GM21528 (cell line): ENCODE measurements around the gene BICRA.
"Not testable (repeated sequence)": the region's sequence is repeated elsewhere in the genome, so short reads cannot be mapped to it uniquely, and the experiment has no call there.

Experiments
- ATAC-seq: cut with Tn5 transposase; IDR thresholded peaks from one replicate; pipeline ENCODE4 v1.9.1; 2021; ENCODE audit warnings: mild to moderate bottlenecking, moderate library complexity; ENCODE audit not compliant: unreplicated experiment, low FRiP score

The BICRA gene

DNA sequence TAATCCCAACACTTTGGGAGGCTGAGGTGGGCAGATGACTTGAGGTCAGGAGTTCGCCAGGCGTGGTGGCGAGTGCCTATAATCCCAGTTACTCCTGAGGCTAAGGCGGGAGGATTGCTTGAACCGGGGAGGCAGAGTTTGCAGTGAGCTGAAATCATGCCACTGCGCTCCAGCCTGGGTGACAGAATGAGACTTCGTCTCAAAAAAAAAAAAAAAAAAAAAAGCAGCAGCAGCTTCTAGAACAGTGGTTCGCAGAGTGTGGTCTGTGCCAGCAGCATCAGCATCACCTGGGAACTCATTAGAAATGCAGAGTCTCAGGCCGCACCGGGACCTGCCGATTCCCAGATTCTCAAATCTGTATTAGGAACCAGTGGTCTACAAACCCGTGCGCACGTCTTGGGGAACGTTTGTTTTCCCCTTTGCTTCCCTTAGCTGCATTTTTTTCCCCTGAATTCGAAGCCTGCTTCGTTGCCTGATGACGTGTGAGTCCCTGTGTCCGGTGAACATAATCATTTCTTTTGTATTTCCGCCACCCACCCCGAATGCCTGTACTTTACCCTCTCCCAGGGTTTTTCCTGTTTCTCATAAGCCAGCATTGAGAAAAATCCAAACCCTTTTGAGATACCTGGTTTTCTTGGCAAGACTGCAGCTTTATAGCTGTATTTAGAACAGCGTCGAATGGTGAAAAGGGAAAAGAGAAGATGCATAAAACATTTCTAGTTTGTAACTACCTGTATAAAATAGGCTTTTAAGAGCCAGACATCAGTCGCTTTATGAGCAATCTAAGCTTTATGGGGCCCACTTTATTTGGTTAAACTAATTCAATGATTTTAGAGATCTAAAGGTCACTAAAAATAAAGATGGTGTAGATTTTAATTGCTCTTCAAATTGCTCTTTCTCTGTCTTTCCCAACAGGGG is 49.8 kb downstream of the BICRA start:
- ATAC-seq: no peak

DNA sequence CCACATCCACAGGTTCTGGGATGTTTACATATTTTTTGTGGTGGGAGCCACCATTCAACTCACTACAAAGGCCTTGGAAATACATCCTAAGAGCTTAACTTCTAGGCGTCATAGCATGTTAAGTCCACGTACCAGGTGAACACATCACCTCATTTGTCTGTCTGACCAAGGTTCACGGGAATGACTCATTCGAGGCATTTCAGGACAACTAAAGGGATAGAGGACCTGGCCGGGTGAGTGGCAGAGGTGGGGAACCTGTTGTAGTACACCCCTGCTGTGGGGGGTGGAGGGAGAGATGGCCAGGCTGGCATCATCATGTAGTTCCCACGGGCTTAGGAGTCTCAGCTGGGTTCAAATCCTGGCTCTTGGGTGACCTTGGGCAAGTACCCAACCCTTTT is 51.5 kb downstream of the BICRA start:
- ATAC-seq: no peak

DNA sequence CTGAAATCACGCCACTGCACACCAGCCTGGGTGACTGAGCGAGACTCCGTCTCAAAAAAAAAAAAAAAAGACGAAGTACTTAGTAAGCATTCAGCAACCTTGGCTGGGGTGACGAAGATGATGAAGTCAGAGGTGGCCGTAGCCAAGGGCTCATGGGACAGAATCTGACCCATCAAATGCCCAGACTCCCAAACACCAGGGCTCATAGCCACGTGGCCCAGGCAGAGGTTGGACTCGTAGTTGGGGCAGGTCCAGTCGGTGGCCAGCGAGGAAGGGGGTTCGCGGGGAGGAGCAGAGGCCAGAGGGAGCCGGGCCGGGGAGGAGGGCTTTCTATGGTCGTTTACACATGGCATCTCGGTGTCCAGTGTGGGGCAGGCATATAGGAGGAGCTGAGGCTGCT is 52.2 kb downstream of the BICRA start:
- ATAC-seq: no peak

DNA sequence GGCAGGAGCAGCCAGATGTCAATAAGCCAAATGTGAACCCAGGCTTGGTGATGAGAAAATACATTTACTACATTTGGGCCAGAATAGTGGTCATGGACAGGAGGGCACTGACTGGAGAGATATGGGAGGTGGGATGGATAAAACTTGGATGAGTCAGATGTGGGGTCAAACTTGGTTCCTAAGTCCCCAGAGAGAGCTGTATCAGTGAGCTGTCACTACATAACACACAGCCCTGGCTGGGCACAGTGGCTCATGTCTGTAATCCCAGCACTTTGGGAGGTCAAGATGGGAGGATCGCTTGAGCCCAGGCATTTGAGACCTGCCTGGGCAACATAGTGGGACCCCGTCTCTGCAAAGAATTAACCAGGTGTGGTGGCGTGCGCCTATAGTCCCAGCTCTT is 52.7 kb downstream of the BICRA start:
- no peak for ATAC-seq

DNA sequence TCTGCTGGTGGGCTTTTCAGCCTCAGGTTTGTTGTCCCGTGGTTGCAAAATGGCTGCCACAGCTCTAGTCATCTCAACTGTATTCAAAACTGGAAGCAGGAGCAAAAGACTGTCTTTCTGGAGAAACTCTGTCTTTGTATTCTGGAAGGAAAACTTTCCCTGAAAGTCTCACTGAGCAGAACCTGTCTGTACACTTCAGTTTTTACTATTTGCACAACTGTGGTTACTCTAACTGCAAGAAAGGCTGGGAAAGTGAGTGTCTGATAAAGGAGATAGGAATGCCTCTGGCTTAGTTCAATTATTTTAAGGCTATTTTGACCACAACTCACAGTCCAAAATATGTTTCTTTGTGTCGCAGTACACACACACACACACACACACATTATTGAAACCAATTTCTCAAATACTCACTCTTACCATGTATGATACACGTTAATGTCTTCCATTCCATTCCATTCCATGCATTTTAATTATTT is 54.5 kb downstream of the BICRA start:
- no peak for ATAC-seq

DNA sequence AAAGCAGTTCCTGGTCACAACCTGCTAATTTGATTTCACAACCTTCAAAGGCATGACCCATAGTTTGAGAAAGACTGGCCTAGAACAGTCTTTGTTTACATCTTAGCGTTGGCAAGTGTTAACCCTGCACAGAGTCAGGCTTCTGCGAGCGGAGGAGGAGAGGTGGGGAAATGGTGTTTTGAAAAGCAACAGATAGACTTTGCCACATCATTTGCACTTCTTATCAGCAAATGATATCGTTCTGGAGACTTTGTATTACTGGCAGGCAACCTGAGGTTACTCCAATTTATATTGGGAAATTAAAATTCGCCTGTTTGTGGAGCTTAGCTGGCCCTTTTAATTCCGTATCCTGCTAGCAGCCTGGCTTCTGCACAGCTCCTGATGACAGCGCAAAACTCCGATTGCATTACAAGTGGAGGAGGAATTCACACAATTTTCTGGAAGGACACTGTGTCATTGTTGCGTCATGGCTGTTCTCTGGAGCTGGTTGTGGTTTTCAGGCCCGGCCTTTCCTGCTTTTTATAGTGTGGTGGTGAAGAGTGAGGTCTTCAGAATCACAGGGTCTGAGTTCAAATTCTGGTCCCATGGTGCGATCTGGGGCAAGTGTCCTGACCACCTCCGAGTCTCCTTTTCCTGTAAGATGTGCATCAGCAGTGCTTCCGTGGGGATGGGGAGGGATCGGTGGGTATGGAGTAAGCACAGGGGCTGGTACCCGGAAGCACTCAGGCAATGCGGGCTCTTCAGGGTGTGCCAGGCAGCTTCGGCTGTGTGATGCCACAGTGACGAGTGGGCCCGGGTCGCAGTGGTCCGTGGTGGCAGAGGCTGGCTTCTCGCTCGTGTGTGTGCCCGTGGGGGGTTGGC is 55.2 kb downstream of the BICRA start:
- no peak for ATAC-seq

DNA sequence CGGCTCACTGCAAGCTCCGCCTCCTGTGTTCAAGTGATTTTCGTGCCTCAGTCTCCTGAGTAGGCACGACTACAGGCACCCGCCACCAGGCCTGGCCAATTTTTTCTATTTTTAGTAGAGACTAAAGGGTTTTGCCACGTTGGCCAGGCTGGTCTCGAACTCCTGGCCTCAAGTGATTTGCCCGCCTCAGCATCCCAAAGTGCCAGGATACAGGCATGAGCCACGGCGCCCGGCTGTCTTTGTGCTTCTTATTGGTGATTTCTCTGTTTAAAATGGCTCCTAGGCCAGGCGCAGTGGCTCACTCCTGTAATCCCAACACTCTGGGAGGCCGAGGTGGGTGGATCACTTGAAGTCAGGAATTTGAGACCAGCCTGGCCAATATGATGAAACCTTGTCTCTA is 59.6 kb downstream of the BICRA start:
- ATAC-seq: not testable (repeated sequence)

DNA sequence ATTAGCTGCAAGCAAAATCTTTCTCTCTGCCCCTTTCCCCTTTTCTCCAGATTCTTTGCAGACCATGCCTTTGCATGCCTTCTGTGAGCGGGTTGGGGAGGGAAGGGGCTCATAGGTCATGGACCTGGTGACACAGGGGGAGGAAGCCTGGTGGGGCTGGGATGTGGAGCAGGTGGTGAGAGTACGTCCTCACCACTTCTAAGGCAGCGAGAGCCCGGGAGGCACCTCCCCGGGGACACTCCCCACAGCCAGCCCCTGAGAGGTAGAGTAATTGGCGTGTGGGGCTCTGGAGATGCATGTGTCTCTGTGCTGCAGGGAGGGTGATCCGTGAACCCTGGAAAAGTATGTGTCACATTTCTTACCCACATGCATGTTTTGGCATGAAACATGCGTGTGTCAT is 61.8 kb downstream of the BICRA start:
- no peak for ATAC-seq

DNA sequence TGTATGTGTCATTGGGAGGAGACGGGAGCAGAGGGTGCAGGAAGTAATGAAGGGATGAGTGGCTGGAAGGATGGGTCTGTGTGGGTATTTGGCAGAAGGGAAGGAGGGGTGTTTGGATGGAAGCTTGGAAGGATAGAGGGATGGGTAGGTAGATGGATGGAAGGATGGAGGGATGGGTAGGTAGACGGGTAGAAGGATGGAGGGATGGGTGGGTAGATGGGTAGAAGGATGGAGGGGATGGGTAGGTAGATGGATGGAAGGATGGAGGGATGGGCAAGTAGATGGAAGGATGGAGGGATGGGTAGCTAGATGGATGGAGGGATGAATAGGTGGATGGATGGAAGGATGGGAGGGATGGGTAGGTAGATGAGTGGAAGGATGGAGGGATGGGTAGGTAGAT is 62.6 kb downstream of the BICRA start:
- no peak for ATAC-seq

DNA sequence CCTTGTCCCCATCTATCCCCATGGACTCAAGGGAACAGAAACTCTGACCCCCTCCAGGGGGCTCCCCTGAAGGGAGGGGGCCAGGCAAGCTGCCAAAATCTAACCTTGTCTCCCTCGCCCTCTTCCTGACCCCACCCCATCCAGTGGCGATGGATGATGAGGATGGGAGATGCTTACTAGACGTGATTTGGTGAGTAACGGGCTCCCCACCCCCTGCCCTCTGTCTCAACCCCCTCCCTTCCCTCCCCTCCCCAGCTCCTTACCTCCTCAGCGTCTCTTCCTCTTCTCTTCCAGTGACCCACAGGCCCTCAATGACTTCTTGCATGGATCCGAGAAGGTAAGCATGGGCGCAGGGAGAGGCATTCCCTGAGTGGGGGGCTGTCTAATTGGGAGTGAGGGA is 64.5 kb downstream of the BICRA start:
- no peak for ATAC-seq

DNA sequence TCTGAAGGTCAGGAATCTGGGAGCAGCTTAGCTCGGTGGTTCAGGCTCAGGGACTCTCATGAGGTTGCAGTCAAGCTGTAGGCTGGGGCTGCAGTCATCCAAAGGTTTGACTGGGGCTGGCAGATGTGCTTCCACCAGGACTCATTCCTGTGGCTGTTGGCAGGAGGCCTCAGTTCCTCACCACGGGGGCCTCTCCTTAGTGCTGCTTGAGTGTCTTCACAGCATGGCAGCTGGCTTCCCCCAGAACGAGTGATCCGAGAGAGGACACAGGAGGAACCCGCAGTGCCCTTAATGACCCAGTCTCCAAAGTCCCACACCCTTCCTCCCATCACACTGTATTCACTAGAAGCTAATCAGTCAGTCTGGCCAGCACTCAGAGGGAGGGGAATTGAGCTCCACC is 65.6 kb downstream of the BICRA start:
- ATAC-seq: no peak

DNA sequence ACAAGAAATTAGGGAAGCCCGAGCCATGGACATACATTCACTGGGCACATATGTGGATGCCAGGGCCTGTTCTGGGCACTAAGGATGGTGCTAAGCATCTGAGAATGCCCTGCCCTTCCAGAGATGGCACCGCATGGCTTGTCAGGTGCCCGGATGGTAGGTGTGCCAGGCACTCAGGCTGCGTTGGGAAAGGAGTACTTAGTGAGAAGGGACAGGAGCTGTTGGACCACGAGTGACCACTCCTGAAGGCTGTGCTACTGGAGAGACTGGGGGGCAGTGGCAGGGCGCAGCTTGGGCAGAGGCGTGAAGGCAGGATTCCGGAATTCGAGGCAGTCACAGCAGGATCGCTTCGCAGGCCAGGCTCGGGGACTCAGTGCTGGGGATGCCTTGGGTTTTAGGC is 66.3 kb downstream of the BICRA start:
- ATAC-seq: no peak

DNA sequence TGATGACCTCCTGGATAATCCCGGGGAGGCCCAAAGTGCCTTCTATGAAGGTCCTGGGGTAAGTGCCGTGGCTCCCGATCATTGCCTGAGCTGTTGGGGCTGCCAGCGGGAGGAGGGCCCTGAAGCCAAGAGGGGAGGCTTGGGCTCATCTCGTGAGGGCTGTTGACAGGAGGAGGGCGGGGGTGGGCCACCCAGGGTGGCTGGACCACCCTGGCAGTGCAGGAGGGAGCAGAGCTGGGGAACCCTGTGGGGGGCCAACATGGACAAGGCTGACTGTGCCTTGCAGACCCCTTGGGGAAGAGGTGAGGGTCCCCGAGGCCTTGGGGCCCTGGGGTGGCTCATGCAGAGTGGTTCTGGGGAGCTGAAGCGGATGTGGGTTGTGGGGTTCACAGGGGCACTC is 66.9 kb downstream of the BICRA start:
- no peak for ATAC-seq

DNA sequence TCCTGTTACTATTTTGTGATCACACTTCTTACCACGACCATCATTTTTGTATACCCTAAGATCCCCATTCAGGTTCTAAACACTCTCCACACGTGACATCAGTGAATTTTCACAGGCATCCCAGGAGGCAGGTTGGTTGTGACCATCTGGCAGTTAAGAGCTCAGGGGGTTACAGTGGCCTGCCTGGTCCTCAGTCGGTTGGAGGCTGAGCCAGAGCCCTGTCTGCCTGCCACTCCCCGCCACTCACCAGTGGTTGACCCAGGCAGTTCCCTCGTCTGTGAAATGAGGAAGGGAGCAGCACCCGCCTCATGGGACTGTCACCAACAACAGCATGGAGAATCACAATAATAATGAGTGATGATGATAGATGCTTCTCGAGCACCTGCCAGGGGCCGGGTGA is 67.9 kb downstream of the BICRA start:
- ATAC-seq: no peak

DNA sequence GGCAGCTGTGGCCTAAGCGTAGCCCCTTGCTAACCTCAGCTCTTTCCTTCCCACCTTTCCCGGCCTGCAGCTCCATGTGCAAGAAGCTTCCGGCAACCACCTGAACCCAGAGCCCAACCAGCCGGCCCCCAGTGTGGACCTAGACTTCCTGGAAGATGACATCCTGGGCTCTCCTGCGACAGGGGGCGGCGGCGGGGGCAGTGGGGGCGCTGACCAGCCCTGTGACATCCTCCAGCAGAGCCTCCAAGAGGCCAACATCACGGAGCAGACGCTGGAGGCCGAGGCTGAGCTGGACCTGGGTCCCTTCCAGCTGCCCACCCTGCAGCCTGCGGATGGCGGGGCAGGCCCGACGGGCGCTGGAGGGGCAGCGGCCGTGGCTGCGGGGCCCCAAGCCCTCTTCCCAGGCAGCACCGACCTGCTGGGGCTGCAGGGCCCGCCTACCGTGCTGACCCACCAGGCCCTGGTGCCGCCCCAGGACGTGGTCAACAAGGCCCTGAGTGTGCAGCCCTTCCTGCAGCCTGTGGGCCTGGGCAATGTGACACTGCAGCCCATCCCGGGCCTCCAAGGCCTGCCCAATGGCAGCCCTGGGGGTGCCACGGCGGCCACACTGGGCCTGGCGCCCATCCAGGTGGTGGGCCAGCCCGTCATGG is 70.4 kb downstream of the BICRA start:
- ATAC-seq: no peak

DNA sequence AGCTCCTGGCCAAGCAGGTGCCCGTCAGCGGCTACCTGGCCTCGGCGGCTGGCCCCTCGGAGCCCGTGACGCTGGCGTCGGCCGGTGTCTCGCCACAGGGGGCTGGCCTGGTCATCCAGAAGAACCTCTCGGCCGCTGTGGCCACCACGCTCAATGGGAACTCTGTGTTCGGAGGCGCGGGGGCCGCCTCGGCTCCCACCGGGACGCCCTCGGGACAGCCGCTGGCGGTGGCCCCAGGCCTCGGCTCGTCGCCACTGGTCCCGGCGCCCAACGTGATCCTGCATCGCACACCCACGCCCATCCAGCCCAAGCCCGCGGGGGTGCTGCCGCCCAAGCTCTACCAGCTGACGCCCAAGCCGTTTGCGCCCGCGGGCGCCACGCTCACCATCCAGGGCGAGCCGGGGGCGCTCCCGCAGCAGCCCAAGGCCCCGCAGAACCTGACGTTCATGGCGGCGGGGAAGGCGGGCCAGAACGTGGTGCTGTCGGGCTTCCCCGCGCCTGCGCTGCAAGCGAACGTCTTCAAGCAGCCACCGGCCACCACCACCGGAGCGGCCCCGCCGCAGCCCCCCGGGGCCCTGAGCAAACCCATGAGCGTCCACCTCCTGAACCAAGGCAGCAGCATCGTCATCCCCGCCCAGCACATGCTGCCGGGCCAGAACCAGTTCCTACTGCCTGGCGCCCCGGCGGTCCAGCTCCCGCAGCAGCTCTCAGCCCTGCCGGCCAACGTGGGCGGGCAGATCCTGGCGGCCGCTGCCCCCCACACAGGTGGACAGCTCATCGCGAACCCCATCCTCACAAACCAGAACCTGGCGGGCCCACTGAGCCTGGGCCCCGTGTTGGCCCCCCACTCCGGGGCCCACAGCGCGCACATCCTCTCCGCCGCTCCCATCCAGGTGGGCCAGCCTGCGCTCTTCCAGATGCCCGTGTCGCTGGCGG is 71.3 kb downstream of the BICRA start:
- ATAC-seq: no peak

DNA sequence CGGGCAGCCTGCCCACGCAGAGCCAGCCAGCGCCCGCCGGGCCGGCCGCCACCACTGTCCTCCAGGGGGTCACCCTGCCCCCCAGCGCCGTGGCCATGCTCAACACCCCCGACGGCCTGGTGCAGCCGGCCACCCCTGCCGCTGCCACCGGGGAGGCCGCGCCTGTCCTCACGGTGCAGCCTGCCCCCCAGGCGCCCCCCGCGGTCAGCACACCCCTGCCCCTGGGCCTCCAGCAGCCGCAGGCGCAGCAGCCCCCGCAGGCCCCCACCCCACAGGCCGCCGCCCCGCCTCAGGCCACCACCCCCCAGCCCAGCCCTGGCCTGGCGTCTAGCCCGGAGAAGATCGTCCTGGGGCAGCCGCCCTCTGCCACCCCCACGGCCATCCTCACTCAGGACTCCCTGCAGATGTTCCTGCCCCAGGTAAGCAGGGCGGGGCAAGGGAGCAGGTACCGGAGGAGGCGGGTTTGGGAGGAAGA is 72.0 kb downstream of the BICRA start:
- ATAC-seq: no peak

DNA sequence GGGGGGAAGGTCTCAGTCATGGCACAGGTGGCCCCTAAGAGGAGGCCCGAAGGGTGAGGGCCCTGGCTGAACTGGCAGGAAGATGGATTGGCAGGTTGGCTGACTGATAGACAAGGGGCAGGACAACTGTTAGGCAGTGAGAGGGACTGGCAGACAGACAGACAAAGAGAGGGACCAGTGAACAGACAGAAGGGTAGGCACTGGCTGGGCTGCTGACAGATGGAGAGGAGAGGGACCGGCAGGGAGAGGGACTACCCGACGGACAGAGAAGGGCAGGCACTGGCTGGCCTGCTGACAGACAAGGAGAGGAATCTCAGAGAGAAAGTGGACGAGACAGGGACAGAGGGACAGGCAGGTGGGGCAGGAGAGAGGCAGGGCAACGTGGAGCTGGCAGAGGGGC is 72.5 kb downstream of the BICRA start:
- ATAC-seq: no peak

DNA sequence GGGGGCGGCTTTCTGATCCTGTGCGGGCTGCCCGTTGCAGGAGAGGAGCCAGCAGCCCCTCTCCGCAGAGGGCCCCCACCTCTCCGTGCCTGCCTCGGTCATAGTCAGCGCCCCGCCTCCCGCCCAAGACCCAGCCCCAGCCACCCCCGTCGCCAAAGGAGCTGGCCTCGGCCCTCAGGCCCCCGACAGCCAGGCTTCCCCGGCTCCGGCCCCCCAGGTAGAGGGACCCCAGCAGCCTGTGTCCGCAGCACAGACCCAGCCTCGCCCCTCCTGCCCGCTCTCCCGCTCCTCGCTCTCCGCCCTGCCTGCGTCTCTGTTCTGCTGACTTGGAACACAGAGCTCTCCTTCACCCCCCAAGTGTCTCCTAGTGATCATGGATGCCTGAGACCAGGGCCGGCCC is 73.0 kb downstream of the BICRA start:
- ATAC-seq: no peak

DNA sequence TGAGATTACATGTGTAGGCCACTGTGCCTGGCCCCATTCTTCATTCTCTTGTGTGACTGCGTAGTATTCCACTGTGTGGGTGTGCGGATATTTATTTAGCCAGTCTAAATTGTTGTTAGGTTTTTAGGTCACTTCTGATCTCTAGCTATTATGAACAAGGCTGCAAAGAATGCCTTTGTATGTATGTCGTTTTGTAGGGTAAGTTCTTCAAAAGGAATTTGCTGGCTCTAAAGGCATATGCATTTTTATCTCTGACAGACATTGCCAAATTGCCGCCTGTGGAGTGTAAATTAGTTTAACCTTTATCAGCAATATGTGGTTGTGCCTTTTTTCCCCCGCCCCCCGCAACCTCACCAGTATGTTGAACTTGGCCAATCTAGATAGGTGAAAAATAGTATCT is 74.0 kb downstream of the BICRA start:
- ATAC-seq: no peak
